Panc1 (cell line): ENCODE data around the gene WSCD1. TPM values are rescaled to one million over a fixed set of nuclear protein-coding genes. Genes with fewer than 3 reads are reported as not detected.

Experiments
- ATAC-seq: fragments of 200-7000 bp; cut with Tn5 transposase; 2 replicates; pipeline ENCODE4 v1.9.1; 2020; ENCODE audit warnings: mild to moderate bottlenecking, moderate library complexity
- BruUV-seq: library from RNA; stranded (reverse); fragments of 400-500 nt; replicated peaks from 2 replicates; lab custom pipeline; 2021; lab: Mats Ljungman, UMichigan
- CTCF ChIA-PET: fragments of 300-600 bp; sonication (Branson Sonifier 250); formaldehyde crosslinking; loops from one replicate; lab custom pipeline; 2022; ENCODE audit warnings: antibody characterized with exemption; lab: Charles Lee
- POLR2A ChIA-PET: fragments of 300-600 bp; sonication (Branson Sonifier 250); formaldehyde crosslinking; loops from one replicate; lab custom pipeline; 2022; ENCODE audit warnings: antibody characterized with exemption; lab: Charles Lee
- DNase-seq: peaks from one replicate; pipeline ENCODE4 v3.0.0-alpha.2; 2010; ENCODE audit warnings: low read depth, low spot score
- H3K27ac ChIP-seq: 2 replicates; pipeline ENCODE4 v1.5.1; 2011; ENCODE audit warnings: mild to moderate bottlenecking, low read length, inconsistent platforms
- H3K27me3 ChIP-seq: fragments of 200-500 bp; sonication (Bioruptor generic); 2 replicates; pipeline ENCODE4 v1.6.0; 2014; ENCODE audit warnings: low read length, inconsistent platforms; ENCODE audit not compliant: control insufficient read depth, insufficient read depth
- H3K36me3 ChIP-seq: fragments of 200-500 bp; sonication (Bioruptor generic); 2 replicates; pipeline ENCODE4 v1.5.1; 2014; ENCODE audit warnings: inconsistent platforms, mild to moderate bottlenecking, low read length, moderate library complexity; ENCODE audit not compliant: control insufficient read depth, insufficient read depth
- H3K4me1 ChIP-seq: 2 replicates; pipeline ENCODE4 v1.5.1; 2011; ENCODE audit warnings: inconsistent platforms, mild to moderate bottlenecking, low read length, moderate library complexity; ENCODE audit not compliant: control insufficient read depth, insufficient read depth
- H3K4me3 ChIP-seq, 2 experiments: 2 replicates each; pipeline ENCODE4 v1.5.1; 2011 to 2012; ENCODE audit warnings: low read depth in 2 of 2, low read length in 2 of 2, mild to moderate bottlenecking in 2 of 2, inconsistent platforms in 1 of 2, moderate library complexity in 1 of 2
- H3K9me3 ChIP-seq: fragments of 200-500 bp; sonication (Bioruptor generic); 2 replicates; pipeline ENCODE4 v1.5.1; 2014; ENCODE audit warnings: low read depth, mild to moderate bottlenecking, inconsistent platforms, low read length, moderate library complexity; ENCODE audit not compliant: control insufficient read depth, insufficient read depth
- CTCF ChIP-seq: fragments of 450-650 bp; IDR thresholded peaks from 2 replicates; pipeline ENCODE4 v1.5.1; 2017; ENCODE audit warnings: mild to moderate bottlenecking
- POLR2AphosphoS5 ChIP-seq: IDR thresholded peaks from 2 replicates; pipeline ENCODE4 v1.6.1; 2012; ENCODE audit warnings: mild to moderate bottlenecking, low read depth, low read length, moderate library complexity
- REST ChIP-seq, 2 experiments: IDR thresholded peaks; 2 replicates each; pipeline ENCODE4 v1.6.1; 2011 to 2012; ENCODE audit warnings: low read depth in 2 of 2, control low read depth in 1 of 2, low read length in 1 of 2, mild to moderate bottlenecking in 1 of 2, moderate library complexity in 1 of 2; ENCODE audit not compliant: insufficient read depth in 1 of 2
- SIN3A ChIP-seq: IDR thresholded peaks from 2 replicates; pipeline ENCODE4 v1.6.1; 2012; ENCODE audit warnings: low read depth, mild to moderate bottlenecking, low read length, moderate library complexity, borderline replicate concordance; ENCODE audit not compliant: insufficient read depth
- TCF7L2 ChIP-seq: IDR thresholded peaks from 2 replicates; pipeline ENCODE4 v1.6.1; 2011; ENCODE audit warnings: mild to moderate bottlenecking, low read depth, low read length, inconsistent platforms
- in situ Hi-C: cut with HindIII; loops from 2 replicates; pipeline ENCODE4 v1.10.0; 2016; ENCODE audit warnings: low sequenced_read_pairs, low pct_unique_long_range_greater_than_20kb
- intact Hi-C: fragments of 100-400 bp; cut with micrococcal nuclease; formaldehyde crosslinking; loops from one replicate; pipeline ENCODE4 v1.10.0; 2022; ENCODE audit not compliant: unreplicated experiment
- total RNA-seq: library from RNA; stranded (reverse); gene quantifications from one replicate; pipeline ENCODE4 v1.2.1, GENCODE V29; 2021; ENCODE audit not compliant: unreplicated experiment

Gene WSCD1
- total RNA-seq, 1 experiment from 2014 or later, result 0.74 TPM

- no peaks in the 10 kb centered on the region for H3K27me3 ChIP-seq
- H3K4me1 ChIP-seq, result no peaks in the 10 kb centered on the region
- H3K36me3 ChIP-seq, result no peaks in the 10 kb centered on the region
- BruUV-seq, result no TSS peak
- ChIA-PET POLR2A (no interaction called here), CTCF (no interaction called here)
- DNase-seq, result peak; percentile 2
- H3K9me3 ChIP-seq, result no peaks in the 10 kb centered on the region
- in situ Hi-C loops, result no loop called here
- no peak for ATAC-seq
- TF ChIP-seq CTCF (no peak), TCF7L2 (no peak), POLR2AphosphoS5 (no peak)
- intact Hi-C loops, result no loop called here
- H3K4me3 ChIP-seq, result no peak overlapping the region
- H3K27ac ChIP-seq, result no peak overlapping the region
Observed at GRCh38 chr17:6110592-6110991, 40.4 kb downstream of the WSCD1 start.

- H3K36me3 ChIP-seq, result no peaks in the 10 kb centered on the region
- no peak for TF ChIP-seq REST (IDR thresholded peaks at IDR 0.05; ENCODE audit: insufficient read depth in 1 of 2, low read depth in 2 of 2, low read length in 1 of 2)
- TF ChIP-seq CTCF, result no peak
- H3K9me3 ChIP-seq, result no peaks in the 10 kb centered on the region
- POLR2A ChIA-PET, result no interaction called here
- H3K27ac ChIP-seq, result no peak overlapping the region
- in situ Hi-C loops, result no loop called here
- BruUV-seq, result no TSS peak
- CTCF ChIA-PET, result no interaction called here
- no peaks in the 10 kb centered on the region for H3K27me3 ChIP-seq
- no peaks in the 10 kb centered on the region for H3K4me1 ChIP-seq
- H3K4me3 ChIP-seq, result no peak overlapping the region
- DNase-seq (no peak), ATAC-seq (no peak)
- intact Hi-C loops, result no loop called here
Observed at GRCh38 chr17:6120351-6120750, 50.2 kb downstream of the WSCD1 start.

- DNase-seq (no peak), ATAC-seq (no peak)
- POLR2A ChIA-PET, result no interaction called here
- Histone ChIP-seq H3K27ac (no peak overlapping the region), H3K4me3 (no peak overlapping the region), H3K27me3 (no peaks in the 10 kb centered on the region; the same call in 1 of the 2 replicates), H3K9me3 (no peaks in the 10 kb centered on the region), H3K4me1 (no peaks in the 10 kb centered on the region), H3K36me3 (no peaks in the 10 kb centered on the region)
- CTCF ChIA-PET, result no interaction called here
- TF ChIP-seq SIN3A (no peak), REST (IDR thresholded peaks at IDR 0.05; ENCODE audit: insufficient read depth in 1 of 2, low read depth in 2 of 2, low read length in 1 of 2) (no peak), POLR2AphosphoS5 (no peak), TCF7L2 (no peak), CTCF (no peak)
- BruUV-seq, result no TSS peak
- in situ Hi-C loops (no loop called here), intact Hi-C loops (no loop called here)
Observed at GRCh38 chr17:6124856-6125255, 54.7 kb downstream of the WSCD1 start.
